Tibial artery (tissue), 4 donors: ENCODE data around the gene MCM5.

Experiments used
- DNase-seq, 2 donors: peaks; one replicate each; pipeline ENCODE4 v3.0.0-alpha.2; 2019
- H3K27ac ChIP-seq, 2 donors: fragments of 200-600 bp; sonication (generic) in 1 of 2; 1 replicate in 1 of 2; 2 replicates in 1 of 2; pipeline ENCODE4 v1.5.1; 2018 to 2019; ENCODE audit warnings: mild to moderate bottlenecking in 1 of 2
- H3K27me3 ChIP-seq, 2 donors: fragments of 200-600 bp; sonication (generic) in 1 of 2; one replicate each; pipeline versions ENCODE4 v1.5.1 to v1.6.0; 2016 to 2019
- H3K36me3 ChIP-seq, 3 donors: fragments of 200-600 bp; sonication (generic) in 2 of 3; one replicate each; pipeline ENCODE4 v1.5.1; 2016 to 2019; ENCODE audit warnings: mild to moderate bottlenecking in 2 of 3
- H3K4me1 ChIP-seq, 4 donors: fragments of 200-600 bp; sonication (generic) in 2 of 4; 1 replicate in 3 of 4; 2 replicates in 1 of 4; pipeline ENCODE4 v1.5.1; 2016 to 2019
- H3K4me3 ChIP-seq, 2 donors: fragments of 200-600 bp; sonication (generic) in 1 of 2; 1 replicate in 1 of 2; 2 replicates in 1 of 2; pipeline ENCODE4 v1.5.1; 2018 to 2019; ENCODE audit warnings: mild to moderate bottlenecking in 2 of 2
- H3K9me3 ChIP-seq, 3 donors: fragments of 200-600 bp; sonication (generic) in 1 of 3; one replicate each; pipeline ENCODE4 v1.5.1; 2016 to 2019
- intact Hi-C: fragments of 100-400 bp; cut with DNase I; formaldehyde crosslinking; loops from one replicate; pipeline ENCODE4 v1.15.0; 2023; ENCODE audit warnings: low total_unique reads
- TF ChIP-seq, protein P1 (sequence below), 2 experiments: fragments of 200-600 bp in 1 of 2; fragments of 450-650 bp in 1 of 2; IDR thresholded peaks; one replicate each; pipeline ENCODE4 v1.5.1; 2017 to 2019; ENCODE audit warnings: antibody characterized with exemption in 2 of 2, mild to moderate bottlenecking in 1 of 2, moderate library complexity in 1 of 2

MCM5 gene

GRCh38 chr22:35399678-35400500 lies at the start of gene MCM5:
Gene MCM5 (plus strand): TSS chr22:35400140. CDS start chr22:35400439, 299 bp downstream.
- H3K4me1 ChIP-seq = peaks cover 0 to 18% (median 9%) of the 10 kb centered on the region in 4 donors
- intact Hi-C loops = no loop called here
- no peaks in the 10 kb centered on the region for H3K9me3 ChIP-seq
- peak within 1 kb of the TSS; percentile 25 to 67 for H3K27ac ChIP-seq
- H3K27me3 ChIP-seq = no peaks in the 10 kb centered on the region
- TF ChIP-seq, protein P1, sequence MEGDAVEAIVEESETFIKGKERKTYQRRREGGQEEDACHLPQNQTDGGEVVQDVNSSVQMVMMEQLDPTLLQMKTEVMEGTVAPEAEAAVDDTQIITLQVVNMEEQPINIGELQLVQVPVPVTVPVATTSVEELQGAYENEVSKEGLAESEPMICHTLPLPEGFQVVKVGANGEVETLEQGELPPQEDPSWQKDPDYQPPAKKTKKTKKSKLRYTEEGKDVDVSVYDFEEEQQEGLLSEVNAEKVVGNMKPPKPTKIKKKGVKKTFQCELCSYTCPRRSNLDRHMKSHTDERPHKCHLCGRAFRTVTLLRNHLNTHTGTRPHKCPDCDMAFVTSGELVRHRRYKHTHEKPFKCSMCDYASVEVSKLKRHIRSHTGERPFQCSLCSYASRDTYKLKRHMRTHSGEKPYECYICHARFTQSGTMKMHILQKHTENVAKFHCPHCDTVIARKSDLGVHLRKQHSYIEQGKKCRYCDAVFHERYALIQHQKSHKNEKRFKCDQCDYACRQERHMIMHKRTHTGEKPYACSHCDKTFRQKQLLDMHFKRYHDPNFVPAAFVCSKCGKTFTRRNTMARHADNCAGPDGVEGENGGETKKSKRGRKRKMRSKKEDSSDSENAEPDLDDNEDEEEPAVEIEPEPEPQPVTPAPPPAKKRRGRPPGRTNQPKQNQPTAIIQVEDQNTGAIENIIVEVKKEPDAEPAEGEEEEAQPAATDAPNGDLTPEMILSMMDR (IDR thresholded peaks at IDR 0.05) = no peak
- H3K4me3 ChIP-seq = peak within 1 kb of the TSS; percentile 76 to 89
- H3K36me3 ChIP-seq = peaks cover 4 to 25% (median 20%) of the 10 kb centered on the region in 3 donors
- peak; percentile 98 to 99 for DNase-seq

DNA sequence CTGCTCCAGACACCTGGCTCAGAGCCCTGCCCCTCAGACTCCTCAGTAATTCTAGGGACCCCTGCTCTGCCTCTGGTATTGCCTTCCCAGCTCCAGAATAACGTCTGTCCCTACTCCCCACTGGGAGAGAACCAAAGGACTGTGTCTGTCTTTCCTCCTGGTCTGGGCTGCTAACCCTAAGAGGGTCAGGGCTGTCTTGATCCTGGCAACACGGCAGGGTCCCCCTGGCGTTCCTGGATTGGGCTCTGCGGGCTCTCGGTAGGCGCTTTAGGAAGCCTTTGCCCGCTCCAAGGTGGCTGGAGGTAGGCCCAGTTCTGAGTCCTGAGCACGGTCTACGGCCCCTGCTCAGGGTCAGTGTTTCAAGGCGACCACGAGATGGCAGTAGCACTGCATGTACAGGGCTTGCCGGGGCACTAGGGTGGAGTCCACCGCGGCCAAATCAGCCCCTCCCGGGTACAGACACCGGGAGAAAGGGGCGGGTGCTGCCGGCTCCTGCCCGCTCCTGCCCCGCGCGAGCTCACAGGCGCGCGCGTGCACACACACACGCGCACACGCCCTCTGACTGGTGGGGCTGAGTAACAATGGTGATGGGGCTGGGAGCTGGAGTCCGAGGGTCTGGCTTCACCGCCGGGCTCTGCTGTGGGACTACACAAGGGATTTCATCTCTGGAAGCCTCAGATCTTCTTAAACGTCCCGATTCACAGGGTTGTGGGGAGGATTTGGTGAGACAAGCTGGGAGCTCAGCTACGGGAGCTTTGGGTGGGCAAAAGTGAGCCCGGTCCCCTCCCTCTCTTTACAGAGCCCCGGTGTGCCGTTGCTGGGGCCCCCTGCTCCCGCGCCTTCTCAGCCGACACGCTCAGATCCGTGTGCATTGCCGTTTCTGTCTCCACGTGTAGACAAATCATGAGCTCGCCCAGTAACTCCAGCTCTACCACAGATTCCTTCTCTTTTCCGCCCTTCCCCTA lies 49.1 kb upstream of the MCM5 start:
- Histone ChIP-seq H3K36me3 (peaks cover 5 to 30% (median 26%) of the 10 kb centered on the region in 3 donors), H3K27ac (peak overlapping the region; percentile 66 to 76)
- intact Hi-C loops = loop anchor here (2.0 kb wide), 1 partner anchor 232 kb away; no protein-coding TSS in a partner anchor

GRCh38 chr22:35352214-35353111 lies 47.5 kb upstream of the MCM5 start:
- H3K27me3 ChIP-seq = peaks cover 0 to 17% of the 10 kb centered on the region in 2 donors
- TF ChIP-seq, protein P1 (IDR thresholded peaks at IDR 0.05) = peak in 1 of 2 experiments; percentile 30
- intact Hi-C loops = no loop called here
- H3K36me3 ChIP-seq = peaks cover 0 to 13% (median 11%) of the 10 kb centered on the region in 3 donors
- H3K27ac ChIP-seq = peak overlapping the region; percentile 46 to 76
- no peaks in the 10 kb centered on the region for H3K9me3 ChIP-seq
- DNase-seq = peak; percentile 84 to 90
- peaks cover 0 to 38% (median 21%) of the 10 kb centered on the region in 4 donors for H3K4me1 ChIP-seq
- peak overlapping the region in 1 of 2 donors; percentile 11 for H3K4me3 ChIP-seq

More for the DNA sequence above, 49.1 kb upstream of the MCM5 start:
- DNase-seq = peak; percentile 91 to 96
- TF ChIP-seq, protein P1 (IDR thresholded peaks at IDR 0.05) = peak; percentile 92 to 97
- H3K9me3 ChIP-seq = no peaks in the 10 kb centered on the region
- H3K4me3 ChIP-seq = peak overlapping the region; percentile 48 to 52
- peaks cover 0 to 38% (median 21%) of the 10 kb centered on the region in 4 donors for H3K4me1 ChIP-seq
- H3K27me3 ChIP-seq = peaks cover 0 to 4% of the 10 kb centered on the region in 2 donors

DNA sequence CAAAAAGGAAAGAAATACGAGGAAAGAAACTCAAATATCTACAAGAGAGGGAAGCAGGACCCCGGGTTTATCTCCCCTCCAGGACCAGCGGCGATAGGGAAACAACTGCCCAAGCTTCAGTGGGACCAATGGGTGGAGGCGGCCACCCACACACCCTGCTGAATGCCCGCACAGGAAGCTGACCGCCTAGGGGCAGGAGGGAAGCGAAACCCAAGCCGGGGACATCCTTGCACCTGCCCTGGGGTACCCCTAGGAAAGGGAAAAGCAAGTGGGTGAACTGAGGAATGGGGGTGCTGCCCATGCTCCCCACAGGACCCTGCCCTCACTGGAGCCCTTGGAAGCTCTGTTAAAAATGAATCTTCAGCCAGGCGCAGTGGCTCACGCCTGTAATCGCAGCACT lies 46.6 kb upstream of the MCM5 start:
- Histone ChIP-seq H3K27ac (peak overlapping the region in 1 of 2 donors; percentile 46), H3K4me1 (peaks cover 0 to 38% (median 21%) of the 10 kb centered on the region in 4 donors), H3K27me3 (peaks cover 0 to 26% of the 10 kb centered on the region in 2 donors), H3K9me3 (no peaks in the 10 kb centered on the region), H3K4me3 (no peak overlapping the region), H3K36me3 (peaks cover 0 to 5% (median 2%) of the 10 kb centered on the region in 3 donors)
- TF ChIP-seq, protein P1 (IDR thresholded peaks at IDR 0.05) = no peak
- intact Hi-C loops = no loop called here
- peak in 1 of 2 donors; percentile 49 for DNase-seq
